K562 treated with DMSO at 1 percent for 24 hours (cell line): ENCODE results near the gene TMEM14C. TPM values are rescaled to one million over a fixed set of nuclear protein-coding genes. Genes with fewer than 3 reads are reported as not detected.

Experiments used
- total RNA-seq: library from RNA; unstranded; fragments of 300-600 nt; gene quantifications from 2 replicates; pipeline ENCODE4 v1.2.3, GENCODE V29; 2022; ENCODE audit warnings: low read depth; ENCODE audit not compliant: insufficient read depth

Gene TMEM14C
- 227 and 284 TPM in 2 replicates for total RNA-seq

GRCh38 chr6:10722820-10723566 lies at the start of gene TMEM14C:
TMEM14C (plus strand) TSS chr6:10723070; CDS start chr6:10724614, 1,544 bp downstream.

GRCh38 chr6:10694302-10695085 lies 28.4 kb upstream of the TMEM14C start, which contains the start of the genes C6orf52 and PAK1IP1:
C6orf52 (minus strand) TSS chr6:10694616; CDS start chr6:10687550, 7,066 bp downstream.
PAK1IP1 (plus strand) TSS chr6:10694972; CDS start chr6:10694986, 14 bp downstream.

GRCh38 chr6:10747251-10747972 lies 24.5 kb downstream of the TMEM14C start, which contains the start of gene TMEM14B:
TMEM14B (plus strand) TSS chr6:10747805; CDS start chr6:10749246, 1,441 bp downstream.

Other genes starting within 250 kb of the TMEM14C start
- 2.2 and 3.2 TPM in 2 replicates for gene GCNT2, start 201.7 kb upstream of the TMEM14C start, total RNA-seq
- 1.6 TPM in 1 of 2 replicates, not detected in the other for gene C6orf52, start 28.5 kb upstream of the TMEM14C start, total RNA-seq
- gene PAK1IP1, start 28.1 kb upstream of the TMEM14C start, total RNA-seq: 17.0 and 17.8 TPM in 2 replicates
- gene TMEM14B, start 24.7 kb downstream of the TMEM14C start, total RNA-seq: 201 and 211 TPM in 2 replicates
- gene MAK, start 115.5 kb downstream of the TMEM14C start, total RNA-seq: 0.46 and 0.73 TPM in 2 replicates
- gene GCM2, start 159.0 kb downstream of the TMEM14C start, total RNA-seq: not detected in 2 replicates
- 4.7 and 8.2 TPM in 2 replicates for gene SYCP2L, start 164.0 kb downstream of the TMEM14C start, total RNA-seq